ENCODE measurements around the gene TMC7. TPM values are rescaled to one million over a fixed set of nuclear protein-coding genes. Genes with fewer than 3 reads are reported as not detected.

The TMC7 gene
- total and polyA plus RNA-seq, 2 of the 13 experiments (the other 11 are each of a cell fraction or from before 2014, with no cell fraction given): 1.2 to 5.1 TPM

- 0 out of 2 replicates have a peak, but pooled peaks have one; percentile 43 for TF ChIP-seq ZNF543 (CRISPR knock-in tag; IDR thresholded peaks at IDR 0.05)
- TF ChIP-seq NFIC (IDR thresholded peaks at IDR 0.05; ENCODE audit: low read length): peak; percentile 52; the same call in 1 of the 2 replicates
- no peak; the same call in 1 of the 2 replicates for TF ChIP-seq ZNF619 (CRISPR knock-in tag; IDR thresholded peaks at IDR 0.05)
- no peak; the same call in 1 of the 2 replicates for TF ChIP-seq POGK (CRISPR knock-in tag; conservative IDR thresholded peaks at IDR 0.05)
- no peak for TF ChIP-seq CENPT (CRISPR knock-in tag; IDR thresholded peaks at IDR 0.05; ENCODE audit: low read depth)
- peak; percentile 84 for TF ChIP-seq RFX5 (IDR thresholded peaks at IDR 0.05; ENCODE audit: low read depth, low read length)
- no peak for TF ChIP-seq PATZ1 (CRISPR knock-in tag; IDR thresholded peaks at IDR 0.05)
- TF ChIP-seq HMGXB3 (CRISPR knock-in tag; IDR thresholded peaks at IDR 0.05; ENCODE audit: borderline replicate concordance): no peak
- TF ChIP-seq ZNF737 (CRISPR knock-in tag; IDR thresholded peaks at IDR 0.05; ENCODE audit: borderline replicate concordance): no peak
- 0 out of 2 replicates have a peak, but pooled peaks have one; percentile 56 for TF ChIP-seq NKX3-1 (CRISPR knock-in tag; IDR thresholded peaks at IDR 0.05)
- TF ChIP-seq ZNF598 (CRISPR knock-in tag; IDR thresholded peaks at IDR 0.05; ENCODE audit: borderline replicate concordance): no peak
- peak; percentile 73; the same call in 1 of the 2 replicates for TF ChIP-seq NR2F2 (IDR thresholded peaks at IDR 0.05; ENCODE audit: borderline replicate concordance, low read depth)
- TF ChIP-seq MNT (IDR thresholded peaks at IDR 0.05): 0 out of 2 replicates have a peak, but pooled peaks have one; percentile 47
- no peak for TF ChIP-seq FOXM1 (CRISPR knock-in tag; IDR thresholded peaks at IDR 0.05)
These were observed 124.9 kb downstream of the TMC7 start (continued) for GRCh38 chr16:19108409-19109287.
